HepG2 (cell line): Measurements from ENCODE around the gene PSMA7. TPM values are rescaled to one million over a fixed set of nuclear protein-coding genes. Genes with fewer than 3 reads are reported as not detected.
A peak's percentile ranks its signal among the peaks of the same experiment; 100 is the strongest.

Experiments
- AGO2 ChIP-seq: fragments of 200-400 bp; formaldehyde crosslinking; optimal IDR thresholded peaks from 2 replicates; pipeline ENCODE3; 2017; ENCODE audit warnings: mild to moderate bottlenecking, low read depth, low read length, moderate library complexity
- CBX5 ChIP-seq: sonication (generic); formaldehyde crosslinking; IDR thresholded peaks from 2 replicates; pipeline ENCODE4 v1.4.0; 2020; ENCODE audit warnings: missing genetic modification reagents, borderline replicate concordance
- HMGXB3 ChIP-seq: sonication (generic); formaldehyde crosslinking; IDR thresholded peaks from 2 replicates; pipeline ENCODE4 v1.4.0; 2020; ENCODE audit warnings: missing genetic modification reagents, borderline replicate concordance
- HNRNPL ChIP-seq: fragments of 200-400 bp; formaldehyde crosslinking; IDR thresholded peaks from 2 replicates; pipeline ENCODE4 v1.6.1; 2017; ENCODE audit warnings: mild to moderate bottlenecking, low read depth, low read length
- KDM2A ChIP-seq: sonication (generic); formaldehyde crosslinking; IDR thresholded peaks from 2 replicates; pipeline ENCODE4 v1.4.0; 2020; ENCODE audit warnings: low read depth, missing genetic modification reagents, borderline replicate concordance
- MXD4 ChIP-seq: IDR thresholded peaks from 2 replicates; pipeline ENCODE4 v1.6.1; 2016; ENCODE audit warnings: mild to moderate bottlenecking, missing biosample characterization, missing genetic modification reagents
- POLR2A ChIP-seq, 2 experiments: IDR thresholded peaks; 2 replicates each; pipeline ENCODE4 v1.6.1; 2011; ENCODE audit warnings: low read depth in 2 of 2, low read length in 2 of 2, mild to moderate bottlenecking in 1 of 2, moderate library complexity in 1 of 2; ENCODE audit not compliant: insufficient read depth in 1 of 2
- POLR2G ChIP-seq: fragments of 200-400 bp; formaldehyde crosslinking; IDR thresholded peaks from 2 replicates; pipeline ENCODE4 v1.6.1; 2018; ENCODE audit warnings: mild to moderate bottlenecking, low read depth, low read length, moderate library complexity
- THAP11 ChIP-seq: IDR thresholded peaks from 2 replicates; pipeline ENCODE4 v1.6.1; 2016; ENCODE audit warnings: missing biosample characterization, missing genetic modification reagents
- YY1 ChIP-seq: IDR thresholded peaks from 2 replicates; pipeline ENCODE4 v1.6.1; 2011; ENCODE audit warnings: low read length, low read depth, moderate library complexity, mild to moderate bottlenecking; ENCODE audit not compliant: insufficient read depth, insufficient replicate concordance
- ZC3H13 ChIP-seq: sonication (generic); formaldehyde crosslinking; IDR thresholded peaks from 2 replicates; pipeline ENCODE4 v1.8.1; 2023; ENCODE audit warnings: mild to moderate bottlenecking, missing genetic modification reagents, moderate library complexity
- ZNF230 ChIP-seq: sonication (generic); formaldehyde crosslinking; IDR thresholded peaks from 2 replicates; pipeline ENCODE4 v1.4.0; 2020; ENCODE audit warnings: mild to moderate bottlenecking, missing genetic modification reagents
- ZNF280B ChIP-seq: sonication (generic); formaldehyde crosslinking; IDR thresholded peaks from 2 replicates; pipeline ENCODE4 v1.5.0; 2020; ENCODE audit warnings: missing genetic modification reagents, mild to moderate bottlenecking, borderline replicate concordance
- ZNF350 ChIP-seq: sonication (generic); formaldehyde crosslinking; IDR thresholded peaks from 2 replicates; pipeline ENCODE4 v1.4.0; 2020; ENCODE audit warnings: mild to moderate bottlenecking, low read depth, missing genetic modification reagents, borderline replicate concordance
- polyA plus RNA-seq, 8 experiments: library from polyadenylated mRNA; depleted of rRNA in 3 of 8; stranded (reverse) in 7 of 8; unstranded in 1 of 8; fragments of >200 nt; fragmentation: Illumina TruSeq in 4 of 8; extraction: Trizol in 4 of 8; gene quantifications; 2 replicates each; pipeline versions ENCODE4 v1.2.1 to v1.2.3, GENCODE V29; 2011 to 2016; ENCODE audit warnings: low read depth in 4 of 8, missing spikeins in 1 of 8, mixed read lengths in 1 of 8; ENCODE audit not compliant: insufficient read depth in 1 of 8
- total RNA-seq, 5 experiments: library from RNA; depleted of rRNA; stranded (reverse); fragments of >200 nt; fragmentation: Illumina TruSeq; extraction: Trizol; gene quantifications; 2 replicates each; pipeline ENCODE4 v1.2.3, GENCODE V29; 2016; ENCODE audit warnings: low read depth in 1 of 5
- TF ChIP-seq, protein P1 (sequence below): sonication (generic); formaldehyde crosslinking; IDR thresholded peaks from 2 replicates; pipeline ENCODE4 v1.5.1; 2020; ENCODE audit warnings: missing genetic modification reagents, mild to moderate bottlenecking, borderline replicate concordance
- TF ChIP-seq, protein P2 (sequence below): sonication (generic); formaldehyde crosslinking; IDR thresholded peaks from 2 replicates; pipeline ENCODE4 v1.4.0; 2020; ENCODE audit warnings: missing genetic modification reagents

The PSMA7 gene
- total and polyA plus RNA-seq, 2 of the 13 experiments (the other 11 are each of a cell fraction or from before 2014, with no cell fraction given), result 531 to 631 TPM

- TF ChIP-seq, protein P1, sequence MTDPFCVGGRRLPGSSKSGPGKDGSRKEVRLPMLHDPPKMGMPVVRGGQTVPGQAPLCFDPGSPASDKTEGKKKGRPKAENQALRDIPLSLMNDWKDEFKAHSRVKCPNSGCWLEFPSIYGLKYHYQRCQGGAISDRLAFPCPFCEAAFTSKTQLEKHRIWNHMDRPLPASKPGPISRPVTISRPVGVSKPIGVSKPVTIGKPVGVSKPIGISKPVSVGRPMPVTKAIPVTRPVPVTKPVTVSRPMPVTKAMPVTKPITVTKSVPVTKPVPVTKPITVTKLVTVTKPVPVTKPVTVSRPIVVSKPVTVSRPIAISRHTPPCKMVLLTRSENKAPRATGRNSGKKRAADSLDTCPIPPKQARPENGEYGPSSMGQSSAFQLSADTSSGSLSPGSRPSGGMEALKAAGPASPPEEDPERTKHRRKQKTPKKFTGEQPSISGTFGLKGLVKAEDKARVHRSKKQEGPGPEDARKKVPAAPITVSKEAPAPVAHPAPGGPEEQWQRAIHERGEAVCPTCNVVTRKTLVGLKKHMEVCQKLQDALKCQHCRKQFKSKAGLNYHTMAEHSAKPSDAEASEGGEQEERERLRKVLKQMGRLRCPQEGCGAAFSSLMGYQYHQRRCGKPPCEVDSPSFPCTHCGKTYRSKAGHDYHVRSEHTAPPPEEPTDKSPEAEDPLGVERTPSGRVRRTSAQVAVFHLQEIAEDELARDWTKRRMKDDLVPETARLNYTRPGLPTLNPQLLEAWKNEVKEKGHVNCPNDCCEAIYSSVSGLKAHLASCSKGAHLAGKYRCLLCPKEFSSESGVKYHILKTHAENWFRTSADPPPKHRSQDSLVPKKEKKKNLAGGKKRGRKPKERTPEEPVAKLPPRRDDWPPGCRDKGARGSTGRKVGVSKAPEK, result peak; percentile 22; the same call in 1 of the 2 replicates
- no peak for TF ChIP-seq ZC3H13 (CRISPR knock-in tag)
- peak; percentile 54; the same call in 1 of the 2 replicates for TF ChIP-seq KDM2A
- peak; percentile 49; the same call in 1 of the 2 replicates for TF ChIP-seq CBX5 (CRISPR knock-in tag)
- 0 out of 2 replicates have a peak, but pooled peaks have one; percentile 37 for TF ChIP-seq ZNF350 (CRISPR knock-in tag)
- TF ChIP-seq POLR2G, result peak; percentile 54; the same call in 1 of the 2 replicates
- TF ChIP-seq HNRNPL, result 0 out of 2 replicates have a peak, but pooled peaks have one; percentile 10
- TF ChIP-seq, protein P2, sequence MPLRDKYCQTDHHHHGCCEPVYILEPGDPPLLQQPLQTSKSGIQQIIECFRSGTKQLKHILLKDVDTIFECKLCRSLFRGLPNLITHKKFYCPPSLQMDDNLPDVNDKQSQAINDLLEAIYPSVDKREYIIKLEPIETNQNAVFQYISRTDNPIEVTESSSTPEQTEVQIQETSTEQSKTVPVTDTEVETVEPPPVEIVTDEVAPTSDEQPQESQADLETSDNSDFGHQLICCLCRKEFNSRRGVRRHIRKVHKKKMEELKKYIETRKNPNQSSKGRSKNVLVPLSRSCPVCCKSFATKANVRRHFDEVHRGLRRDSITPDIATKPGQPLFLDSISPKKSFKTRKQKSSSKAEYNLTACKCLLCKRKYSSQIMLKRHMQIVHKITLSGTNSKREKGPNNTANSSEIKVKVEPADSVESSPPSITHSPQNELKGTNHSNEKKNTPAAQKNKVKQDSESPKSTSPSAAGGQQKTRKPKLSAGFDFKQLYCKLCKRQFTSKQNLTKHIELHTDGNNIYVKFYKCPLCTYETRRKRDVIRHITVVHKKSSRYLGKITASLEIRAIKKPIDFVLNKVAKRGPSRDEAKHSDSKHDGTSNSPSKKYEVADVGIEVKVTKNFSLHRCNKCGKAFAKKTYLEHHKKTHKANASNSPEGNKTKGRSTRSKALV, result peak; percentile 43; the same call in 1 of the 2 replicates
- TF ChIP-seq HMGXB3 (CRISPR knock-in tag), result 0 out of 2 replicates have a peak, but pooled peaks have one; percentile 51
- TF ChIP-seq THAP11, result peak; percentile 52; the same call in 1 of the 2 replicates
- TF ChIP-seq ZNF230, result no peak
- peak; percentile 54 for TF ChIP-seq AGO2
- TF ChIP-seq ZNF280B, result no peak
- no peak for TF ChIP-seq MXD4 (CRISPR knock-in tag)
- peak; percentile 11 to 30; a peak in 1 of 4 replicates for TF ChIP-seq POLR2A (IDR thresholded peaks at IDR 0.05; ENCODE audit: insufficient read depth in 1 of 2, low read depth in 2 of 2, low read length in 2 of 2)
- TF ChIP-seq YY1, result peak; percentile 19
Observed at GRCh38 chr20:62136283-62137091, 6.7 kb downstream of the PSMA7 start (continued).
